GM23248 (cell line): ENCODE measurements around the gene RNF213.

Experiments used
- EZH2 ChIP-seq: fragments of 200-600 bp; sonication (generic); IDR thresholded peaks from 2 replicates; pipeline ENCODE4 v1.6.1; 2018; ENCODE audit warnings: antibody characterized with exemption, mild to moderate bottlenecking; ENCODE audit not compliant: insufficient read depth, poor library complexity, severe bottlenecking
- EZH2phosphoT487 ChIP-seq: fragments of 200-600 bp; sonication (generic); IDR thresholded peaks from 2 replicates; pipeline ENCODE4 v1.6.1; 2018; ENCODE audit warnings: antibody characterized with exemption, moderate library complexity, mild to moderate bottlenecking, low read depth; ENCODE audit not compliant: insufficient read depth

- no peak for TF ChIP-seq EZH2phosphoT487
- TF ChIP-seq EZH2: no peak
Observed at GRCh38 chr17:80408872-80409271, 148.2 kb downstream of the RNF213 start.
